Epidermal melanocyte (primary cell): ENCODE data around the gene LHFPL2.
"Not testable (repeated sequence)": the region's sequence is repeated elsewhere in the genome, so short reads cannot be mapped to it uniquely, and the experiment has no call there.

Experiments
- DNase-seq: peaks from one replicate; pipeline ENCODE4 v3.0.0; 2011; ENCODE audit warnings: low spot score; ENCODE audit not compliant: insufficient read length

The LHFPL2 gene

DNA sequence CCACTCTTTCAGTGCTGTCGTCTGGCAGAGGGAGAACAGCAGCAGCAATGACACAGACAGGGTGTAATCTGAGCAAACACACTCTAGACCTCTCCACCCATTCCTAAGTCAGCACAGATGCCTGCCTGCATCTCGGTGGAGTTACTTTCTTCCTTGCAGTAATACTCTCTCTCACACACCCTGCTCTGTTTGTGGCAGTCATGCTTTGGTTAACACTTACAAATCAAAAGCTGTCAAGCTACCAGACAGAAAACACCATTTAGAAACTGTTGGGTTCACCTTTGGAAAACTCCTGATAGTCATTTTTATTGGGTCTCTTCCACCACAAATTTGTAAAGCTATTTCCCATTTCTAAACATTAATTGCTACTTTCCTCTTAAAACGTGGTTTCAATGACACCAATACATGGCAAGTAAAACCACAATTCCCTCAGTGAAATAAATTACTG is 27.3 kb downstream of the LHFPL2 start:
- no peak for DNase-seq

DNA sequence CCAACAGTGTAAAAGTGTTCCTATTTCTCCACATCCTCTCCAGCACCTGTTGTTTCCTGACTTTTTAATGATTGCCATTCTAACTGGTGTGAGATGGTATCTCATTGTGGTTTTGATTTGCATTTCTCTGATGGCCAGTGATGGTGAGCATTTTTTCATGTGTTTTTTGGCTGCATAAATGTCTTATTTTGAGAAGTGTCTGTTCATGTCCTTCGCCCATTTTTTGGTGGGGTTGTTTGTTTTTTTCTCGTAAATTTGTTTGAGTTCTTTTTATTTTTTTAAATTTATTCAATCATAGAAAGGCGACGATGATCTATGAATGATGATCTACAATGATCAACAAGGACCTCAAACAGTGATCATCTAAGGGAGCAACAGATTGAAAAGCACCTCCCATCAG is 28.5 kb downstream of the LHFPL2 start:
- not testable (repeated sequence) for DNase-seq

DNA sequence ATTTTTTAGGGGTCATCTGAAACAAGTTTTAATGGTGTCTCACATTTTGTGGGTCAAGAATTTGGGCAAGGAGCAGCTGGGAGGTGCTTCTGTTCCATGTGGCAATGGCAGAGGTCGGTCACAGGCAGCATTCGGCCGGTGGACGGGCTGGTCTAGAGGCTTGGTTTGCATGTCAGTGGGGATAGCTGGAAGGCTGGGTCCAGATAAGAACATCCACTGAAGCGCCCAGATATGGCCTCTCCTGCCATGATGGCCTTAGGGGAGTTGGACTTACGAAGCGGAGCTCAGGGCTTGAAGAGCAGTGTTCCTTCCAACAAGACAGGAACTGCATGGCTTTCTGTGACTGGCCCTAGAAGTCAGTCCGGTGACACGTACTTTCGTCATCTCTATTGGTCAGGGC is 30.3 kb downstream of the LHFPL2 start:
- no peak for DNase-seq

GRCh38 chr5:78615697-78616096 is 32.9 kb downstream of the LHFPL2 start:
- no peak for DNase-seq

DNA sequence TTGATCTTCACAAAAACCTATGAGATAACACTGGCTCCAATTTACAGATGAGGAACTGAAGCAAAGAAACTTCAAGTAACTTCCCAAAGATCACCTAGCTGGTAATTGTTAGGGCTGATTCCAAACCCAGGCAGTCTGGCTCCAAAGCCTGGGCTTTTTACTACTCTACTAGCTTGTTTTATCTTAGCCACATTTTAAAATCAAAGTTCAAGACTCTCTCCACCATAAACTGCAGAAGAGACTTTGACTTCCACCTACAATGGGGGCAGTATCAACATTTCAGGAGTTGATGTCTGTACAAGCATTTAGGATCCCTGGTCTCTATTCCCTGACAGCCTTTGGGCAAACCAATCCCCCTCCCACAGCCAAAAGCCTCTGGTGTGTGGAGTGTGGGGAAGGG is 33.8 kb downstream of the LHFPL2 start:
- DNase-seq = no peak

GRCh38 chr5:78613756-78614155 is 34.8 kb downstream of the LHFPL2 start:
- no peak for DNase-seq

GRCh38 chr5:78613151-78613533 is 35.4 kb downstream of the LHFPL2 start:
- no peak for DNase-seq

DNA sequence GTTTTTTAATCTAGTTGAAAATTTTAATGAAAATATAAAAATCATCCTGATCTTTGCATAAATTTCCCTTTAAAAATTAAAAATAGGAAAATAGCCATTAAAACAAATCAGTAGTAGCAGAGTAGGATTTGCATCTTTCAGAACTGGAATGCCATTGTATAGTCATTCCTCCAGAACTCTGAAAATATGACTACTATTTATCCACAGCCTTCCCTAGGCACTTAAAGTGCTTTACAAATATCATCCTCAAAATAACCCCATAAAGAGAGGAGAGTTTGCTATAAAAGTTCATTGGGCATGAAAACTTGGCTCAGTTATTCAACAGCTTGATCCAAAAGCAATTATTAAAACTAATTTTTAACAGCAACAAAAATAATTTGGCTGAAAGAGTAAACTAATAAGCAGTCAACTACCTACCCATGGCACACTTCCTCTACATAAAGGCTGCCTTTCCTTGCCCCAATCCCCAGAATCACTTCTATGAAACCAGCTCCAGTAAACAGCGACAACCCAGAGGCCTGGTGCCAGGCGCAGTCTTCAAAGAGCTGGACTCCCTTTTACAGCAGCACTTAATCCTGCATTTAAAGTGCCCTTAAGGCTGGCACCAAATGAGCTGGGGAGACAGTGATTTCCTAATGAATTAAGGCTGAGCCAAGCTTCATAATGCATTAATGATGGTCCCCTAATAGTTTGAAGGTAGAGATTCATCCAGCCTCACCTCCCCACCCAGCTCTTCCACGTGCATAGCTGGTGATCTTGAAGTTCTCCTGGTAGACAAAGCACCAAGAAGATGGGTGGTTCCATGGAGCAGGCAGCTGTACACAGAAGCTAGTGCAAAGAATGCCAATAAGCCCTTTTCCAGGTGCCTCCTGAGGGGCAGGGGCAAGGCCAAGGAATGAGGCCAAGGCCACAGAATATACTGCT is 36.1 kb downstream of the LHFPL2 start:
- DNase-seq = no peak

GRCh38 chr5:78611126-78611605 is 37.4 kb downstream of the LHFPL2 start:
- no peak for DNase-seq

DNA sequence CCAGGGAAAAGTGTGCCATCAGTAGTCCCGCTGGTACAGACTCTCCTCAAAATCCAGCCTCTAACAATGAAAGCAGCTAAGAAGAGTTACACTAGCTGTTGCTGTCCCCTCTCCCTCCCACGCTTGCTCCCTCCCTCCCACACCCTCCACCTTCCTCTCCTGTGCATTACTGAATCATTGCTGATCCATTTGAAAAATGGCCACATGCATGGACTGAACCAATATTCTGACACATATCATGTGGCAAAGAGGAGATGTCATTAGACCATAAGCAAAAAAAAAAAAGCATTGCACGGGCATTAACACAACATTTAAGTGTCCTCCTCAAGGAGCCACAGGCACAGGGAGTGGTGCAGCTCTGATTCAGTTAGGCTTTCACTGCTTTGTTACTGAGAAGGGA is 37.9 kb downstream of the LHFPL2 start:
- DNase-seq = no peak

- no peak for DNase-seq
These were observed 38.4 kb downstream of the LHFPL2 start for GRCh38 chr5:78610163-78610583.

DNA sequence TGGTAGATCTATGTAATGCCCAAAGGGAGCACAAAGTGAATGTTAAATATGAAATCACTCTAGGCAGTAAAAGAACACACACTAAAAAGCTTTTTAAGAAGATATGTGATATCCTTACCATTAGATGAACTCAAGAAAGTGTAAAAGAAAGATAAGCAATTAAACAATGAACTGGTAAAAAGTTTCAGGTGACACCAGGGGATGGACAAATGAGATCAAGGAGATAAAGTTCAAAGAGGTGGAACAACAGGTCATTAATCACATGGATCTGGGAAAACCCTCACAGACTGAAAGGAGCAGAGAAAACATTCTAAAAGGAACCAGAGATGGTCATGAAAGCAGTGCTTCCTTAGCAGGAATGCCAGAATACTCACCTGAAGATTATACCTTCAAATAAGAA is 40.7 kb downstream of the LHFPL2 start:
- no peak for DNase-seq

GRCh38 chr5:78606241-78606640 is 42.3 kb downstream of the LHFPL2 start:
- no peak for DNase-seq

DNA sequence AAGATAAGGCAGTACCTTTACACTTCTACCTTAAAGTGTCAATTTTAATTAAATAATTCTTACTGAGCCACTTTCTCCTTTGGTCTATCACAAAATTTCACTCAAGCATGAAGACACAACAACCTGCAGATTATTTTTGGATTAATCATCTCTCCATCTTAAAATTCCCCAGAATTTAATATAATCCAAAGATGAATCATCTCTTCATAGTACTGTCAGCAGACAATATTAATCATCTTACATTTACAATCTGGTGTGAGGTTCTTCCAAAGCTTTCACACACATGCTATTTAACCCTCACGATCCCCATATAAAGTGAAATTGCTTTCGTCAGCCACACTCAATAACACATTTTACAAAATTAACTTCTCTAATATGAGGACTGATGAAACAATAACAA is 43.0 kb downstream of the LHFPL2 start:
- no peak for DNase-seq

- no peak for DNase-seq
These were observed 43.8 kb downstream of the LHFPL2 start for GRCh38 chr5:78604689-78605285.

- no peak for DNase-seq
These were observed 44.9 kb downstream of the LHFPL2 start for GRCh38 chr5:78603636-78604175.

GRCh38 chr5:78602400-78602799 is 46.2 kb downstream of the LHFPL2 start:
- DNase-seq = no peak

GRCh38 chr5:78601559-78602314 is 46.8 kb downstream of the LHFPL2 start:
- no peak for DNase-seq

- DNase-seq = no peak
These were observed 47.7 kb downstream of the LHFPL2 start for GRCh38 chr5:78600687-78601414.

- no peak for DNase-seq
These were observed 49.6 kb downstream of the LHFPL2 start for GRCh38 chr5:78598973-78599372.

DNA sequence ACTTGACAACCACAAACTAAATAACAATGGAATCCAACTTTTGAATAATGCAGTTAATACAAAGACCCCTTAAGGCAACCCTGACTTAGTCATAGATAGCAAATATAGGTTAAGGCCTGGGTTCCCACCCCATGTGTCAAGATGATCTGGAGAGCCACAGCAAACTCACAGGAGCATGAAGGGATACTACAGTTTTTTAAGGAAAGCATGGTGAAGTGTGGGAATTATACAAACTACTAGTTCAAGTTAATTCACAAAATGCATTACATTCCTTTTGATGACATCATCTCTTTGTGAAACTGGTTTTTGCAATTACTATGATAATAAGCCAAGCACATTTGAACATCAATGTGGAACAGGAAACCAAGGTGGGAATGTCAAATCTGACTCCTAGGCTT is 50.6 kb downstream of the LHFPL2 start:
- DNase-seq = no peak
